NK-92 treated with Interleukin-12 subunit alpha and Interleukin-12 subunit beta, amount 100 ng/mL, for 24 hours (cell line): Measurements from ENCODE around the gene RFLNA.
"Not testable (repeated sequence)": the region's sequence is repeated elsewhere in the genome, so short reads cannot be mapped to it uniquely, and the experiment has no call there.

Experiments
- DNase-seq: peaks from one replicate; lab custom pipeline; 2025; lab: John Stamatoyannopoulos, UW

Gene RFLNA

GRCh38 chr12:124282287-124282686, 12.6 kb upstream of the RFLNA start:
- no peak for DNase-seq

- no peak for DNase-seq
Measured at GRCh38 chr12:124283326-124283725, 11.6 kb upstream of the RFLNA start.

GRCh38 chr12:124284368-124284767, 10.5 kb upstream of the RFLNA start:
- no peak for DNase-seq

- DNase-seq, result no peak
Measured at GRCh38 chr12:124286414-124286813, 8.5 kb upstream of the RFLNA start.

- no peak for DNase-seq
Measured at GRCh38 chr12:124286971-124287370, 7.9 kb upstream of the RFLNA start.

- DNase-seq, result no peak
Measured at GRCh38 chr12:124289634-124290600, 5.0 kb upstream of the RFLNA start.

- DNase-seq, result no peak
Measured at GRCh38 chr12:124292385-124292784, 2.5 kb upstream of the RFLNA start.

GRCh38 chr12:124293286-124294003, 1.4 kb upstream of the RFLNA start:
- no peak for DNase-seq

GRCh38 chr12:124295431-124296058, 652 bp downstream of the RFLNA start:
- no peak for DNase-seq

GRCh38 chr12:124296295-124296915, 1.5 kb downstream of the RFLNA start:
- no peak for DNase-seq

- DNase-seq, result no peak
Measured at GRCh38 chr12:124296916-124297351, 2.0 kb downstream of the RFLNA start.

GRCh38 chr12:124297389-124297788, 2.5 kb downstream of the RFLNA start:
- DNase-seq, result no peak

- DNase-seq, result no peak
Measured at GRCh38 chr12:124297856-124298255, 3.0 kb downstream of the RFLNA start.

- no peak for DNase-seq
Measured at GRCh38 chr12:124298685-124299410, 4.0 kb downstream of the RFLNA start.

GRCh38 chr12:124299628-124300388, 4.9 kb downstream of the RFLNA start:
- DNase-seq, result no peak

GRCh38 chr12:124300657-124301056, 5.8 kb downstream of the RFLNA start:
- not testable (repeated sequence) for DNase-seq

GRCh38 chr12:124301084-124301654, 6.3 kb downstream of the RFLNA start:
- no peak for DNase-seq

- DNase-seq, result no peak
Measured at GRCh38 chr12:124302241-124302806, 7.4 kb downstream of the RFLNA start.

GRCh38 chr12:124302807-124303578, 8.1 kb downstream of the RFLNA start:
- no peak for DNase-seq
